AG09309 (cell line): ENCODE results near the gene LRP1.
A peak's percentile ranks its signal among the peaks of the same experiment; 100 is the strongest.

ENCODE experiments used
- DNase-seq: peaks from one replicate; pipeline ENCODE4 v3.0.0-alpha.2; 2010; ENCODE audit warnings: low read depth
- H3K4me3 ChIP-seq: 2 replicates; pipeline ENCODE4 v1.5.1; 2011; ENCODE audit warnings: mild to moderate bottlenecking, low read depth, low read length, moderate library complexity; ENCODE audit not compliant: control insufficient read depth
- TF ChIP-seq, protein P1 (sequence below): IDR thresholded peaks from 2 replicates; pipeline ENCODE4 v1.5.1; 2011; ENCODE audit warnings: mild to moderate bottlenecking, low read depth, low read length, inconsistent platforms; ENCODE audit not compliant: insufficient read depth, control insufficient read depth; ENCODE audit errors: missing control alignments

LRP1 gene

DNA sequence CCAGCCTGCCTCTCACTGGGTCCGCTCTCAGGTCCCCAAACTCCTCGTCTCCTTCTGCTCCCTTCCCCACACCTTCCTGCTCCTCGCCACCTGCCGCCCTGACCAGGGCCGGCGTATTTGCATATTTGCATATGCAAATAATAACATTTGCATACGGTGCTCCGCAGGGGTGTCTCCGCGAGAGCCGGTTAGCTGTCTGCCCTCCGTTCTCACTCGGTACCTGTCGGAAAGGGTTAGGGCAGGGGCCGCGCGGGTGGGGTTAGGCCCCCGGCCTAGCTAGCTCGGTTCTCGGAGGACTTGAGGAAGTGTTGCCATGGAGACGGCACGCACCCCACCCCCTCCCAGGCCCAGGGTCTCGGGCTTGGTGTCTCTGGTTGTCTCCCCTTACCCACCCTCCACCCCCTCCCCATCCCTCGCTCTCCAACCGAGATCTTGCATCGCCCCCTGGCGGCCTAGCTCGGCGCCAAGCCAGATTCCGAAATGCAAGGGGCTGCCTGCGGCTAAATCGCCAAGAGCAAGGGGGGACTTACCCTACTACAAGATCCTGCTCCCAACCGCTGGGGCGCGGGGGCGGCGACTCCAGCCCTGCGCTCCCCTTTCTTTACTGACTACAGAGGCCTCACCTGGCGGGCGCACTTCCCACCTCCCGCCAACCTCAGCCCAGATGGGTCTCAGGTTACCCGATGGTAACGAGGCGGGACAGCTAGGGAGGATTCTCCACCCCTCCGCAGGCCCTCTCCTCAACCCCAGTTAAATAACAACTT lies 114.6 kb downstream of the LRP1 start:
- peak overlapping the region; percentile 22 for H3K4me3 ChIP-seq
- TF ChIP-seq, protein P1, sequence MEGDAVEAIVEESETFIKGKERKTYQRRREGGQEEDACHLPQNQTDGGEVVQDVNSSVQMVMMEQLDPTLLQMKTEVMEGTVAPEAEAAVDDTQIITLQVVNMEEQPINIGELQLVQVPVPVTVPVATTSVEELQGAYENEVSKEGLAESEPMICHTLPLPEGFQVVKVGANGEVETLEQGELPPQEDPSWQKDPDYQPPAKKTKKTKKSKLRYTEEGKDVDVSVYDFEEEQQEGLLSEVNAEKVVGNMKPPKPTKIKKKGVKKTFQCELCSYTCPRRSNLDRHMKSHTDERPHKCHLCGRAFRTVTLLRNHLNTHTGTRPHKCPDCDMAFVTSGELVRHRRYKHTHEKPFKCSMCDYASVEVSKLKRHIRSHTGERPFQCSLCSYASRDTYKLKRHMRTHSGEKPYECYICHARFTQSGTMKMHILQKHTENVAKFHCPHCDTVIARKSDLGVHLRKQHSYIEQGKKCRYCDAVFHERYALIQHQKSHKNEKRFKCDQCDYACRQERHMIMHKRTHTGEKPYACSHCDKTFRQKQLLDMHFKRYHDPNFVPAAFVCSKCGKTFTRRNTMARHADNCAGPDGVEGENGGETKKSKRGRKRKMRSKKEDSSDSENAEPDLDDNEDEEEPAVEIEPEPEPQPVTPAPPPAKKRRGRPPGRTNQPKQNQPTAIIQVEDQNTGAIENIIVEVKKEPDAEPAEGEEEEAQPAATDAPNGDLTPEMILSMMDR, result peak; percentile 73
- no peak for DNase-seq

DNA sequence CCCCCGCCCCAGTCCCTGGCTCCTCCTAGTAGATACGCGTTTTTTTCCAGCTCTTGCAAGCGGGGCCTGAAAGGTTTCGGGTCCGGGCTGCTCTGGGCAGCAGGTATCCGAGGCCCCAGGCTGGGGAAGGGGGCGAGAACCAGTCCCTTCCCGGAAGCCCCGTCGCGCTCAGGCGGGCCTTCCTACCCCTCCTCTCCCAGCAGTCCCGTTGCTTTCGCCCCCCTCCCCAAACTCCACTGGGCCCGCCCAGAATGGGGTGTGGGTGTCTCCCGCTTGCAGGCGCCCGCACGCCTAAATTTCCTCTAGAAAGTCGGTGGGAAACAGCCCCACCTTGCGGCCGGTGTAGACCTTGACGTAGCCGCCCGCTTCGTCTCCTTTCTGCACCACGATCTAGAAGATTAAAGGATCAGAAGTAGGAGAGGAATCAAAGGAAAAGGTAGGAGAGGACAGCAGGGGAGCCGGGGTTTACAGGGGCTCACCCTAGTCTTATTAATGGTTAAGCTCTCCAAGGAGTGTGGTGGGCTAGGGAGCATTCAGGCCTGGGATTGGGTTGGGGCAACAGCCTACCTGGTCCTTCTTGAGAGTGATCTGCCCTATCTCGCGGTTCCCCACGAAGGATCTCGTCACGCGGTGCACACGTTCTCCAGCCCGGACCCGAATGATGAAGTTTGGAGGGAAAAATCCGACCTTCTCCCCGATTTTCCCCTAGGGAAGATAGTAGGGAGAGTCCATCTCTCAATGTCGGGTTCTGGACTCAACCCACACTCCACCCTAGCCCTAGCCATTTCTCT lies 115.4 kb downstream of the LRP1 start:
- H3K4me3 ChIP-seq, result peak overlapping the region; percentile 33; the same call in 1 of the 2 replicates
- DNase-seq, result no peak
- TF ChIP-seq, protein P1, result peak; percentile 85

DNA sequence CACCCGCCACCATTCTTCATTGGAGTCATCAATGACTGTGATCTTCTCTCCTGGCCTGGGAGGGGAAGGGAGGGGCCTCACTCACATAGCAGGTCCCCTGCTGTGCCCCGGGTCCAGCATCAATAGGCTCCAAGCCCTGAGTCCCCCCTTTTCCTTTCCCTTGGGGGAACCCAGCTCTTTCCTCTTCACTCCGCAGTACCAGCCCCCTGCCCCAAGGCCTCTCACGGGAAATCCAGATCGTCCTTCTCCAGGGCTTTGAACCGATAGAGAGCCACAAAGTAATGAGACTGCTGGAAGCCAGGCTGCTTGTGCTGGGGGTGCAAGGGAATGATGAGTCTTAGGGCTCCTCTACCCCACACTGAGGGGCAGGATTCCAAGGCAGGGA lies 116.0 kb downstream of the LRP1 start:
- no peak for DNase-seq
- no peak overlapping the region for H3K4me3 ChIP-seq
- TF ChIP-seq, protein P1, result peak; percentile 5

DNA sequence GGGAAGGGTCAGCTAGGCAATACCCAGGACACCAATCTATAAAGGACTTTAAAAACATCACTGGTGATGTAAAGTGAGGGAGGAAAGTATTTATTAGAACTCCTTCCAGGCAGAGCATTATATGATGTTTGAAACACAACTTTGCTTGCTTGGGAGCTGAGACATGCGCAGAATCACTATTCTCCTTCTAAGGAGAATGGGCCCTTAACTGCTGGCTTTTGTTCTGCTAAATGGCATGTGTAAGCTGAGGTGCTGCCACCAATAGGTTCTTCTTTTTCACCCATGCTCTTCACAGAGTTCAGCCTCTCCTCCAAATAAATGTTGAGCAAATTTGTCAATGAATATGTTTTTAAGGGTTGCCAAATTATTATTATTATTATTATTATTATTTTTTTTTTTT lies 118.8 kb downstream of the LRP1 start:
- no peak overlapping the region for H3K4me3 ChIP-seq
- TF ChIP-seq, protein P1, result no peak
- DNase-seq, result no peak

DNA sequence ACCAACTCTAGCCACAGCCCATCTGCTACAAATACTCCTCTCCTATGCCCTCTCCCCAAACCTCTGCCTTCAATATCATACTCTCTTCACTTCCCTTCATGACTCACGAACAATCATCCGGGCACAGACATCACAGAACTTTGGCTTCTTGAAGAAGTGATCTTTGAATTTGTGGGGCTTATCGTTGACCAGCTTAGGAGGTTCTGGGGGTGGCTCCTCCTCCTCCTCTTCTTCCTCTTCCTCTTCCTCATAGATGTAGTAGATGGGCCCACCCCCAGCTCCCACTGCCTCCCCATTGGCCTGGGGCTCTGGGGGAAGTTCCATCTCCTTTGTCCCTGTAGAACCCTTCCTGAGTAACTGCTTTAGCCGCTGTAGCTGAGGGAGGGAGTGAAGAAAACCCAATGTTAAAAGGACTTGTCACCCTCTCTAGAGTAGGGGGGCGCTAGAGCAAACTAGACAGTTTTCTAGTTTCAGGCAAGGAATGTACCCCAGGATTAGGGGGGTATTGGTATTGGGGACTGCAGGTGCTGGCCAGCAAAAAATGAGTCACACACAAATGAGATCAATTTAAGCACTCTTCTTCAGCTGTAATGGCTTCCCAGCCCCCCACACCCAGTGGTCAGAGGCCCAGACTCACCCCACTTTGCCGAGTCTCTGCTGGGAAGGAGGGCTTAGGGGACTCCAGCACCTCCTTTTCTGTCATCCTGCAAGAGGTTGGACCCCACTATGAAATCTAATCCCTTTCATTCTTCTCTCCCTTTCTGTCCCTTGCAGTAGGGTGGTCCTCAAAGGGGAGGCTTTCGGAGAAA lies 120.9 kb downstream of the LRP1 start:
- no peak overlapping the region for H3K4me3 ChIP-seq
- TF ChIP-seq, protein P1, result no peak
- no peak for DNase-seq

DNA sequence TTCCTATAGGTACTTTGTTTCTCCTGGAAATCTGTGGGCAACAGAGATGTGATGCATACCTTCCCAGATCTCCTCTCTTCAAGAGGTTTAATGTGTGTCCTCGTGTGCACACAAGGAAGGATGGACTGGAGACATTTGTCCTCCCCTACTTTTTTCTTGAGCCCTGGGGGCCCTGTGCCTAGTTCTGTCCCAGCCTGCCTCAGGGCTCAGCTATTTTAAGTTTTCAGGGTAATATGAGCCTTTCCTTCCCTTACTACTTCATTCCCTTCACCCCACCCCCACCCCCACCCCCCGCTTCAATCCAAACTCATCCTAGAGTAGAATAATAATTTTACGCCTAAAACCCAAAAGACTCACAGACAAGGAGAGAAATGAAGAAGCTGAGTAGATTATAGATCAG lies 122.3 kb downstream of the LRP1 start:
- TF ChIP-seq, protein P1, result no peak
- DNase-seq, result no peak
- no peak overlapping the region for H3K4me3 ChIP-seq
